Cardiac fibroblast (primary cell): ENCODE measurements around the gene ALKBH1.

Source experiments
- DNase-seq, 2 donors: peaks; one replicate each; pipeline versions ENCODE4 v3.0.0 to v3.0.0-alpha.2; 2010; ENCODE audit warnings: low read depth in 2 of 2
- H3K4me3 ChIP-seq, 2 donors: replicated peaks in 1 of 2; 1 replicate in 1 of 2; 2 replicates in 1 of 2; pipeline ENCODE4 v1.5.1; 2011; ENCODE audit warnings: low read depth in 2 of 2, low read length in 2 of 2, mild to moderate bottlenecking in 2 of 2, moderate library complexity in 1 of 2
- CTCF ChIP-seq: IDR thresholded peaks from one replicate; pipeline ENCODE4 v1.5.1; 2011; ENCODE audit warnings: low read depth, mild to moderate bottlenecking, low read length, inconsistent platforms

The ALKBH1 gene

GRCh38 chr14:77710364-77710763, 2.5 kb upstream of the ALKBH1 start:
- no peak for DNase-seq
- no peak overlapping the region for H3K4me3 ChIP-seq
- TF ChIP-seq CTCF: no peak

GRCh38 chr14:77709412-77709811, 1.6 kb upstream of the ALKBH1 start:
- no peak for TF ChIP-seq CTCF
- peak overlapping the region in 1 of 2 donors; percentile 5 for H3K4me3 ChIP-seq
- no peak for DNase-seq

GRCh38 chr14:77708749-77709148, 926 bp upstream of the ALKBH1 start:
- TF ChIP-seq CTCF: no peak
- peak overlapping the region; percentile 91 to 93 for H3K4me3 ChIP-seq
- DNase-seq: no peak

- peak overlapping the region; percentile 91 to 93 for H3K4me3 ChIP-seq
- peak; percentile 36 for TF ChIP-seq CTCF
- DNase-seq: peak; percentile 51 to 60
Observed at GRCh38 chr14:77707355-77707723, 484 bp downstream of the ALKBH1 start.

GRCh38 chr14:77691259-77691658, 16.6 kb downstream of the ALKBH1 start:
- no peak for TF ChIP-seq CTCF
- H3K4me3 ChIP-seq: no peak overlapping the region
- DNase-seq: no peak

- TF ChIP-seq CTCF: no peak
- peak in 1 of 2 donors; percentile 49 for DNase-seq
- no peak overlapping the region for H3K4me3 ChIP-seq
Observed at GRCh38 chr14:77682158-77682553, 25.7 kb downstream of the ALKBH1 start.
